HepG2 (cell line): ENCODE results near the gene CTNND2.

Experiments
- ARID3A ChIP-seq: IDR thresholded peaks from 2 replicates; pipeline ENCODE4 v1.6.1; 2012; ENCODE audit warnings: low read depth, low read length, improper control_type of control experiment
- CEBPZ ChIP-seq: IDR thresholded peaks from 2 replicates; pipeline ENCODE4 v1.6.1; 2012; ENCODE audit warnings: low read length, improper control_type of control experiment
- CTCF ChIP-seq: sonication (generic); formaldehyde crosslinking; IDR thresholded peaks from 2 replicates; pipeline ENCODE4 v1.5.0; 2020; ENCODE audit warnings: mild to moderate bottlenecking, missing genetic modification reagents, moderate library complexity
- FOXP4 ChIP-seq: sonication (generic); formaldehyde crosslinking; IDR thresholded peaks from 2 replicates; pipeline ENCODE4 v1.4.0; 2020; ENCODE audit warnings: missing genetic modification reagents
- GABPB1 ChIP-seq: IDR thresholded peaks from 2 replicates; pipeline ENCODE4 v1.6.1; 2016; ENCODE audit warnings: mild to moderate bottlenecking, missing genetic modification reagents, moderate library complexity, missing compliant biosample characterization
- KAT2B ChIP-seq: fragments of 150-350 bp; IDR thresholded peaks from 2 replicates; pipeline ENCODE4 v1.6.1; 2014; ENCODE audit warnings: low read depth, low read length, borderline replicate concordance
- MTA1 ChIP-seq: sonication (generic); formaldehyde crosslinking; IDR thresholded peaks from 2 replicates; pipeline ENCODE4 v1.4.0; 2020; ENCODE audit warnings: missing genetic modification reagents, mild to moderate bottlenecking, borderline replicate concordance
- NFYB ChIP-seq: sonication (generic); formaldehyde crosslinking; IDR thresholded peaks from 2 replicates; pipeline ENCODE4 v1.4.0; 2020; ENCODE audit warnings: missing genetic modification reagents
- NR3C1 ChIP-seq: sonication (generic); formaldehyde crosslinking; IDR thresholded peaks from 2 replicates; pipeline ENCODE4 v1.4.0; 2020; ENCODE audit warnings: missing genetic modification reagents
- PHF8 ChIP-seq: sonication (generic); formaldehyde crosslinking; IDR thresholded peaks from 2 replicates; pipeline ENCODE4 v1.5.0; 2020; ENCODE audit warnings: missing genetic modification reagents
- POLR2AphosphoS5 ChIP-seq: IDR thresholded peaks from 2 replicates; pipeline ENCODE4 v1.6.1; 2012; ENCODE audit warnings: low read depth, low read length
- REST ChIP-seq, 2 experiments: IDR thresholded peaks; 2 replicates each; pipeline ENCODE4 v1.6.1; 2011 to 2012; ENCODE audit warnings: low read length in 2 of 2, borderline replicate concordance in 1 of 2, low read depth in 1 of 2, mild to moderate bottlenecking in 1 of 2, moderate library complexity in 1 of 2
- YY1 ChIP-seq: IDR thresholded peaks from 2 replicates; pipeline ENCODE4 v1.6.1; 2011; ENCODE audit warnings: low read length, low read depth, moderate library complexity, mild to moderate bottlenecking; ENCODE audit not compliant: insufficient read depth, insufficient replicate concordance
- ZNF10 ChIP-seq: sonication (generic); formaldehyde crosslinking; IDR thresholded peaks from 2 replicates; pipeline ENCODE4 v1.4.0; 2020; ENCODE audit warnings: mild to moderate bottlenecking, low read depth, missing genetic modification reagents, borderline replicate concordance

GRCh38 chr5:10946050-10946449 is 958.2 kb downstream of the CTNND2 start:
- TF ChIP-seq CTCF (CRISPR knock-in tag) (no peak), GABPB1 (CRISPR knock-in tag) (no peak), MTA1 (CRISPR knock-in tag) (no peak), POLR2AphosphoS5 (no peak), NR3C1 (no peak), CEBPZ (no peak), YY1 (no peak), NFYB (CRISPR knock-in tag) (no peak), ZNF10 (CRISPR knock-in tag) (no peak), REST (IDR thresholded peaks at IDR 0.05; ENCODE audit: borderline replicate concordance in 1 of 2, low read depth in 1 of 2, low read length in 2 of 2) (no peak), FOXP4 (CRISPR knock-in tag) (no peak), KAT2B (no peak), PHF8 (CRISPR knock-in tag) (no peak), ARID3A (no peak)
